Panc1 (cell line): ENCODE measurements around the gene ADAM12. TPM values are rescaled to one million over a fixed set of nuclear protein-coding genes. Genes with fewer than 3 reads are reported as not detected.

ENCODE experiments used
- ATAC-seq: fragments of 200-7000 bp; cut with Tn5 transposase; 2 replicates; pipeline ENCODE4 v1.9.1; 2020; ENCODE audit warnings: mild to moderate bottlenecking, moderate library complexity
- BruUV-seq: library from RNA; stranded (reverse); fragments of 400-500 nt; replicated peaks from 2 replicates; lab custom pipeline; 2021; lab: Mats Ljungman, UMichigan
- CTCF ChIA-PET: fragments of 300-600 bp; sonication (Branson Sonifier 250); formaldehyde crosslinking; loops from one replicate; lab custom pipeline; 2022; ENCODE audit warnings: antibody characterized with exemption; lab: Charles Lee
- POLR2A ChIA-PET: fragments of 300-600 bp; sonication (Branson Sonifier 250); formaldehyde crosslinking; loops from one replicate; lab custom pipeline; 2022; ENCODE audit warnings: antibody characterized with exemption; lab: Charles Lee
- DNase-seq: peaks from one replicate; pipeline ENCODE4 v3.0.0-alpha.2; 2010; ENCODE audit warnings: low read depth, low spot score
- H3K27ac ChIP-seq: 2 replicates; pipeline ENCODE4 v1.5.1; 2011; ENCODE audit warnings: mild to moderate bottlenecking, low read length, inconsistent platforms
- H3K27me3 ChIP-seq: fragments of 200-500 bp; sonication (Bioruptor generic); 2 replicates; pipeline ENCODE4 v1.6.0; 2014; ENCODE audit warnings: low read length, inconsistent platforms; ENCODE audit not compliant: control insufficient read depth, insufficient read depth
- H3K36me3 ChIP-seq: fragments of 200-500 bp; sonication (Bioruptor generic); 2 replicates; pipeline ENCODE4 v1.5.1; 2014; ENCODE audit warnings: inconsistent platforms, mild to moderate bottlenecking, low read length, moderate library complexity; ENCODE audit not compliant: control insufficient read depth, insufficient read depth
- H3K4me1 ChIP-seq: 2 replicates; pipeline ENCODE4 v1.5.1; 2011; ENCODE audit warnings: inconsistent platforms, mild to moderate bottlenecking, low read length, moderate library complexity; ENCODE audit not compliant: control insufficient read depth, insufficient read depth
- H3K4me3 ChIP-seq, 2 experiments: 2 replicates each; pipeline ENCODE4 v1.5.1; 2011 to 2012; ENCODE audit warnings: low read depth in 2 of 2, low read length in 2 of 2, mild to moderate bottlenecking in 2 of 2, inconsistent platforms in 1 of 2, moderate library complexity in 1 of 2
- H3K9me3 ChIP-seq: fragments of 200-500 bp; sonication (Bioruptor generic); 2 replicates; pipeline ENCODE4 v1.5.1; 2014; ENCODE audit warnings: low read depth, mild to moderate bottlenecking, inconsistent platforms, low read length, moderate library complexity; ENCODE audit not compliant: control insufficient read depth, insufficient read depth
- POLR2AphosphoS5 ChIP-seq: IDR thresholded peaks from 2 replicates; pipeline ENCODE4 v1.6.1; 2012; ENCODE audit warnings: mild to moderate bottlenecking, low read depth, low read length, moderate library complexity
- SIN3A ChIP-seq: IDR thresholded peaks from 2 replicates; pipeline ENCODE4 v1.6.1; 2012; ENCODE audit warnings: low read depth, mild to moderate bottlenecking, low read length, moderate library complexity, borderline replicate concordance; ENCODE audit not compliant: insufficient read depth
- TCF7L2 ChIP-seq: IDR thresholded peaks from 2 replicates; pipeline ENCODE4 v1.6.1; 2011; ENCODE audit warnings: mild to moderate bottlenecking, low read depth, low read length, inconsistent platforms
- in situ Hi-C: cut with HindIII; loops from 2 replicates; pipeline ENCODE4 v1.10.0; 2016; ENCODE audit warnings: low sequenced_read_pairs, low pct_unique_long_range_greater_than_20kb
- intact Hi-C: fragments of 100-400 bp; cut with micrococcal nuclease; formaldehyde crosslinking; loops from one replicate; pipeline ENCODE4 v1.10.0; 2022; ENCODE audit not compliant: unreplicated experiment
- total RNA-seq: library from RNA; stranded (reverse); gene quantifications from one replicate; pipeline ENCODE4 v1.2.1, GENCODE V29; 2021; ENCODE audit not compliant: unreplicated experiment
- TF ChIP-seq, protein P1 (sequence below): fragments of 450-650 bp; IDR thresholded peaks from 2 replicates; pipeline ENCODE4 v1.5.1; 2017; ENCODE audit warnings: mild to moderate bottlenecking
- TF ChIP-seq, protein P2 (sequence below), 2 experiments: IDR thresholded peaks; 2 replicates each; pipeline ENCODE4 v1.6.1; 2011 to 2012; ENCODE audit warnings: low read depth in 2 of 2, control low read depth in 1 of 2, low read length in 1 of 2, mild to moderate bottlenecking in 1 of 2, moderate library complexity in 1 of 2; ENCODE audit not compliant: insufficient read depth in 1 of 2

Gene ADAM12
- total RNA-seq, 1 experiment from 2014 or later: 0.10 TPM

DNA sequence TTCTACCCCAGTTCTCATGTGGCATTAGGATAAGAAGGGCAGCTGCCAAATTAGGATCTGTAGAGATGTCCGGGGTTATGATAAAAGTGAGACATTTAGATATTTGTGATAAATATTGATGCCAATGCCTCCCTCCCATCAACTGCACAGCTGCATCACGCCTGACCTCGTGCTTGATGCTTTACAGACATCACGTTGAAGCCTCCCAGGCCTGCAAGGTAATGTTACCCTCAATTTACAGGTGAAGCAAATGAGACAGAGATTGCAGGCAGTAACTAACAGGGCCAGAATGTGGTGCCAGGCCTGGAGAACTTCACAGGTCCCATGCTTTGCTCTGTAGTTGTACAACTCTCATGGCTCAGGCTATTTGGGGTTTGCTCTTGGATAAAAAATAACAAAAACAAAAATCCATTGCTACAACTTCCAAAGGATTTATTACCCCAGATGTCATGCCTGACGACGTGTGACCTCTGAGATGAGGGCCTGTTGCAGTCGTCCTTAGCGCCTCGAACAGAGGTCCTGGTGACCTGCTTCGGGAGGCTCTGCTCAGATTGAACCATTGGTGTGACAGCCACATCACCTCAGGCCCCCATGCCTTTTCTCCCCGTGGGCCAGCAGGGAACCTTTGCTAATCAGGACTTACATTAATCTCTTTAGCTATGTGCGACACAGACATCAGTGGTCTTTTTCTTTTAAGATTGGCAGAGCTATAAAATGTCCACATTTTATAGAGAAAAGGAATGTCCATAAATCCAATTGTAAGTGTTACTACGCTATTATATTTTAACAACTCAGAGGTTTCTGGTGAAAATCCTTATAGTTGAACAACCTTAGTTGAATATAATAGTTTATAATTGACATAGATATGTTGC, 169.3 kb downstream of the ADAM12 start:
- BruUV-seq: no TSS peak
- Histone ChIP-seq H3K9me3 (no peaks in the 10 kb centered on the region), H3K4me3 (no peak overlapping the region), H3K36me3 (no peaks in the 10 kb centered on the region), H3K27ac (no peak overlapping the region), H3K27me3 (no peaks in the 10 kb centered on the region), H3K4me1 (peaks cover 11% of the 10 kb centered on the region)
- CTCF ChIA-PET: no interaction called here
- no peak for ATAC-seq
- POLR2A ChIA-PET: no interaction called here
- in situ Hi-C loops: no loop called here
- DNase-seq: no peak
- intact Hi-C loops: no loop called here
- TF ChIP-seq SIN3A: no peak
- TF ChIP-seq, protein P1, sequence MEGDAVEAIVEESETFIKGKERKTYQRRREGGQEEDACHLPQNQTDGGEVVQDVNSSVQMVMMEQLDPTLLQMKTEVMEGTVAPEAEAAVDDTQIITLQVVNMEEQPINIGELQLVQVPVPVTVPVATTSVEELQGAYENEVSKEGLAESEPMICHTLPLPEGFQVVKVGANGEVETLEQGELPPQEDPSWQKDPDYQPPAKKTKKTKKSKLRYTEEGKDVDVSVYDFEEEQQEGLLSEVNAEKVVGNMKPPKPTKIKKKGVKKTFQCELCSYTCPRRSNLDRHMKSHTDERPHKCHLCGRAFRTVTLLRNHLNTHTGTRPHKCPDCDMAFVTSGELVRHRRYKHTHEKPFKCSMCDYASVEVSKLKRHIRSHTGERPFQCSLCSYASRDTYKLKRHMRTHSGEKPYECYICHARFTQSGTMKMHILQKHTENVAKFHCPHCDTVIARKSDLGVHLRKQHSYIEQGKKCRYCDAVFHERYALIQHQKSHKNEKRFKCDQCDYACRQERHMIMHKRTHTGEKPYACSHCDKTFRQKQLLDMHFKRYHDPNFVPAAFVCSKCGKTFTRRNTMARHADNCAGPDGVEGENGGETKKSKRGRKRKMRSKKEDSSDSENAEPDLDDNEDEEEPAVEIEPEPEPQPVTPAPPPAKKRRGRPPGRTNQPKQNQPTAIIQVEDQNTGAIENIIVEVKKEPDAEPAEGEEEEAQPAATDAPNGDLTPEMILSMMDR: no peak
- TF ChIP-seq, protein P2, sequence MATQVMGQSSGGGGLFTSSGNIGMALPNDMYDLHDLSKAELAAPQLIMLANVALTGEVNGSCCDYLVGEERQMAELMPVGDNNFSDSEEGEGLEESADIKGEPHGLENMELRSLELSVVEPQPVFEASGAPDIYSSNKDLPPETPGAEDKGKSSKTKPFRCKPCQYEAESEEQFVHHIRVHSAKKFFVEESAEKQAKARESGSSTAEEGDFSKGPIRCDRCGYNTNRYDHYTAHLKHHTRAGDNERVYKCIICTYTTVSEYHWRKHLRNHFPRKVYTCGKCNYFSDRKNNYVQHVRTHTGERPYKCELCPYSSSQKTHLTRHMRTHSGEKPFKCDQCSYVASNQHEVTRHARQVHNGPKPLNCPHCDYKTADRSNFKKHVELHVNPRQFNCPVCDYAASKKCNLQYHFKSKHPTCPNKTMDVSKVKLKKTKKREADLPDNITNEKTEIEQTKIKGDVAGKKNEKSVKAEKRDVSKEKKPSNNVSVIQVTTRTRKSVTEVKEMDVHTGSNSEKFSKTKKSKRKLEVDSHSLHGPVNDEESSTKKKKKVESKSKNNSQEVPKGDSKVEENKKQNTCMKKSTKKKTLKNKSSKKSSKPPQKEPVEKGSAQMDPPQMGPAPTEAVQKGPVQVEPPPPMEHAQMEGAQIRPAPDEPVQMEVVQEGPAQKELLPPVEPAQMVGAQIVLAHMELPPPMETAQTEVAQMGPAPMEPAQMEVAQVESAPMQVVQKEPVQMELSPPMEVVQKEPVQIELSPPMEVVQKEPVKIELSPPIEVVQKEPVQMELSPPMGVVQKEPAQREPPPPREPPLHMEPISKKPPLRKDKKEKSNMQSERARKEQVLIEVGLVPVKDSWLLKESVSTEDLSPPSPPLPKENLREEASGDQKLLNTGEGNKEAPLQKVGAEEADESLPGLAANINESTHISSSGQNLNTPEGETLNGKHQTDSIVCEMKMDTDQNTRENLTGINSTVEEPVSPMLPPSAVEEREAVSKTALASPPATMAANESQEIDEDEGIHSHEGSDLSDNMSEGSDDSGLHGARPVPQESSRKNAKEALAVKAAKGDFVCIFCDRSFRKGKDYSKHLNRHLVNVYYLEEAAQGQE (IDR thresholded peaks at IDR 0.05; ENCODE audit: insufficient read depth in 1 of 2, low read depth in 2 of 2, low read length in 1 of 2): no peak
- no peak for TF ChIP-seq POLR2AphosphoS5
- no peak for TF ChIP-seq TCF7L2

DNA sequence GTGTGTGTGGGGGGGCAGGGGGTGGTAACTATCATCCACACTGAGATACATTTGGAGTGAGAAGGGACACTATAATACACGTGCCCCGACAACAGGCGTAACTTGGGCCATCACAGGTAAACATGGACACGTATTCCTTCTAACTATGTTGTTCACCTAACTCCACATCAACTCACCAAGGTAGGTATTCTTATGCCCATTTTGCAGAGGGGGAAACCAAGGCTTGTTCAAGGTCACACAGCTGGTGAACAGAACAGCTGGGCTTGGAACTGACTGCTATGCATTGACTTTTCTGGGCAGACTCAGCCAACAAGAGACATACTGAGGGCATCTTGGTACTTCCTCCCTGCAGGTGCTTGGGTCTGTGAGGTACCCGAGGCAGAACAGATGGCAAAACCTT, 170.1 kb downstream of the ADAM12 start:
- Histone ChIP-seq H3K27me3 (0 out of 2 replicates have a peak, but pooled peaks cover under 1% of the 10 kb centered on the region), H3K9me3 (no peaks in the 10 kb centered on the region), H3K4me1 (peaks cover 11% of the 10 kb centered on the region), H3K27ac (no peak overlapping the region), H3K36me3 (no peaks in the 10 kb centered on the region), H3K4me3 (no peak overlapping the region)
- TF ChIP-seq, protein P1: no peak
- ChIA-PET CTCF (no interaction called here), POLR2A (no interaction called here)
- no TSS peak for BruUV-seq
- intact Hi-C loops: no loop called here
- in situ Hi-C loops: no loop called here
- ATAC-seq (no peak), DNase-seq (no peak)
